PC-3 (cell line): ENCODE results near the gene DGKG. TPM values are rescaled to one million over a fixed set of nuclear protein-coding genes. Genes with fewer than 3 reads are reported as not detected.

Experiments used
- ATAC-seq: fragments of 200-7000 bp; cut with Tn5 transposase; 2 replicates; pipeline ENCODE4 v1.9.1; 2020; ENCODE audit warnings: mild to moderate bottlenecking, moderate library complexity
- BruUV-seq: library from RNA; stranded (reverse); fragments of 400-500 nt; replicated peaks from 2 replicates; lab custom pipeline; 2021; lab: Mats Ljungman, UMichigan
- CTCF ChIA-PET: fragments of 300-600 bp; sonication (Branson Sonifier 250); formaldehyde crosslinking; loops from one replicate; lab custom pipeline; 2022; ENCODE audit warnings: antibody characterized with exemption; lab: Charles Lee
- POLR2A ChIA-PET: fragments of 300-600 bp; sonication (Branson Sonifier 250); formaldehyde crosslinking; loops from one replicate; lab custom pipeline; 2022; ENCODE audit warnings: antibody characterized with exemption; ENCODE audit not compliant: unreplicated experiment; lab: Charles Lee
- DNase-seq: peaks from one replicate; pipeline ENCODE4 v3.0.0-alpha.2; 2015
- H2AFZ ChIP-seq: fragments of 300-600 bp; sonication (generic); 2 replicates; pipeline ENCODE4 v1.6.0; 2016; ENCODE audit warnings: antibody characterized with exemption, low read length
- H3F3A ChIP-seq: fragments of 300-600 bp; sonication (generic); one replicate; pipeline ENCODE4 v1.6.0; 2017; ENCODE audit warnings: antibody characterized with exemption, low read length, control low read depth, mild to moderate bottlenecking; ENCODE audit not compliant: unreplicated experiment
- H3K27ac ChIP-seq: fragments of 300-600 bp; sonication (generic); 2 replicates; pipeline ENCODE4 v1.5.1; 2016; ENCODE audit warnings: mild to moderate bottlenecking, low read length
- H3K27me3 ChIP-seq: fragments of 300-600 bp; sonication (generic); 2 replicates; pipeline ENCODE4 v1.6.1; 2016; ENCODE audit warnings: low read length, mixed read lengths
- H3K36me3 ChIP-seq: fragments of 300-600 bp; sonication (generic); 2 replicates; pipeline ENCODE4 v1.6.1; 2016; ENCODE audit warnings: low read depth, mixed run types, low read length, mixed read lengths
- H3K4me1 ChIP-seq: fragments of 300-600 bp; sonication (generic); 2 replicates; pipeline ENCODE4 v1.5.1; 2016; ENCODE audit warnings: low read length; ENCODE audit not compliant: insufficient read depth
- H3K4me2 ChIP-seq: fragments of 300-600 bp; sonication (generic); 2 replicates; pipeline ENCODE4 v1.6.0; 2016; ENCODE audit warnings: low read length
- H3K4me3 ChIP-seq: fragments of 300-600 bp; sonication (generic); 2 replicates; pipeline ENCODE4 v1.5.1; 2016; ENCODE audit warnings: mild to moderate bottlenecking, low read length, mixed read lengths
- H3K79me2 ChIP-seq: fragments of 300-600 bp; sonication (generic); 2 replicates; pipeline ENCODE4 v1.6.1; 2017; ENCODE audit warnings: low read length, mixed read lengths
- H3K9ac ChIP-seq: fragments of 300-600 bp; sonication (generic); 2 replicates; pipeline ENCODE4 v1.6.0; 2016; ENCODE audit warnings: mild to moderate bottlenecking, low read length
- H3K9me2 ChIP-seq: fragments of 300-600 bp; sonication (generic); replicated peaks from 2 replicates; pipeline ENCODE4 v1.6.1; 2016; ENCODE audit warnings: mixed run types, low read length, mixed read lengths
- H3K9me3 ChIP-seq: fragments of 300-600 bp; sonication (generic); 2 replicates; pipeline ENCODE4 v1.6.1; 2016; ENCODE audit warnings: low read length, mixed read lengths
- H4K20me1 ChIP-seq: fragments of 300-600 bp; sonication (generic); 2 replicates; pipeline ENCODE4 v1.6.1; 2016; ENCODE audit warnings: low read length, mixed read lengths
- CTCF ChIP-seq: fragments of 300-600 bp; sonication (generic); conservative IDR thresholded peaks from 2 replicates; pipeline ENCODE4 v1.5.1; 2017; ENCODE audit warnings: antibody characterized with exemption, low read depth, mild to moderate bottlenecking, low read length
- EZH2 ChIP-seq: fragments of 300-600 bp; sonication (generic); IDR thresholded peaks from one replicate; pipeline ENCODE4 v1.6.1; 2017; ENCODE audit warnings: antibody characterized with exemption, mild to moderate bottlenecking, low read length; ENCODE audit not compliant: unreplicated experiment
- EZH2phosphoT487 ChIP-seq: fragments of 300-600 bp; sonication (generic); IDR thresholded peaks from 2 replicates; pipeline ENCODE4 v1.6.1; 2018; ENCODE audit warnings: mild to moderate bottlenecking, antibody characterized with exemption, low read length, borderline replicate concordance
- intact Hi-C: fragments of 100-400 bp; cut with micrococcal nuclease; formaldehyde crosslinking; loops from 2 replicates; pipeline ENCODE4 v1.9.0; 2023
- total RNA-seq: library from RNA; depleted of rRNA; stranded (reverse); fragments of >200 nt; gene quantifications from 2 replicates; pipeline ENCODE4 v1.2.3, GENCODE V29; 2014

The DGKG gene
- total RNA-seq, 1 experiment from 2014 or later: 2.7 TPM

DNA sequence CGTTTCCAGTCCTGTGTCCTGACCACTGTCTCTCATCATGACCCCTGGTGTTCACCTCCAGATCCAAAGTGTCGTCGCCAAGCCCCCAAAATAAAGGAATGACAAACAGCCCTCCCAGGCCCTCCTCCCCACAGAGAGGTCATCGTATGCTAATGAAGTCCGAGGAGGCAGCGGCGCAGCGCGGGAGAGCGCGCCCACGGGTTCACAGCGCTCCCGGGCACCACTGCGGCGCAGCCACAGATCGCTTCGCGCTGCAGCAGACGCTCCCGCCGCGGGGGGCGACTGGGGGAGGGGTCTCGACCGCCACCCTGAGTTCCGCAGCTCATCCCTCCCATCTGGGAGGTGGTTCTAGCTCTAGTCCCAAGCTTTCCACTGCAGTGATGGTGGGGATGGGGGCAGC, 1.3 kb downstream of the DGKG start:
- Histone ChIP-seq H3K27me3 (peaks cover 45% of the 10 kb centered on the region), H3K4me3 (no peak overlapping the region), H3K36me3 (no peaks in the 10 kb centered on the region), H3F3A (no peaks in the 10 kb centered on the region), H3K9me3 (no peaks in the 10 kb centered on the region), H3K79me2 (no peaks in the 10 kb centered on the region), H3K9ac (no peak overlapping the region), H3K4me1 (0 out of 2 replicates have a peak, but pooled peaks cover 5% of the 10 kb centered on the region), H3K4me2 (no peak overlapping the region), H3K9me2 (no peaks in the 10 kb centered on the region), H4K20me1 (no peaks in the 10 kb centered on the region), H3K27ac (no peak overlapping the region), H2AFZ (no peak overlapping the region)
- BruUV-seq: no TSS peak
- intact Hi-C loops: no loop called here
- ATAC-seq: no peak
- POLR2A ChIA-PET: no interaction called here
- TF ChIP-seq CTCF: no peak
- no peak for TF ChIP-seq EZH2phosphoT487
- no peak for TF ChIP-seq EZH2
- no peak for DNase-seq
- CTCF ChIA-PET: no interaction called here

DNA sequence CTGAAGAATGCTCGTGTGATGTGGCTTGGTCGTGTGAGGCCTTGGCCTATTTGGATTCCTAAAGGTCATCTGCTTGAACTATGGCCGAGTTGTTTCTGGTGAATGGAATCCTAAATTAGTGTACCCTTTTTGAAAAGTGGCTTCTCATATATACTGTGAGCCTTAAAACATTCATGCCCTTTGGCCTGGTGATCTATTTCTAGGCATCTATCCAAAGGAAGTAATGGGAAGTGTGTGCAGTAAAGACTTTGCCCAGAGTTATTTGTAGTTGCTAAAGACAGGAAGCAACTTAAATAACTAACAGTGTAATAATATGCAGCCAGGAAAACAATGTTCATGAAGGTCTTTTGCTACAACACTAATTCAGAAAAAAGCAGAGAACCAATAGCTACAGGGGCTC, 3.0 kb downstream of the DGKG start:
- H3K9ac ChIP-seq: no peak overlapping the region
- H3K36me3 ChIP-seq: no peaks in the 10 kb centered on the region
- no peak overlapping the region for H2AFZ ChIP-seq
- H3K27ac ChIP-seq: no peak overlapping the region
- no peak overlapping the region for H3K4me3 ChIP-seq
- intact Hi-C loops: no loop called here
- no peaks in the 10 kb centered on the region for H3K79me2 ChIP-seq
- H3K27me3 ChIP-seq: peaks cover 40% of the 10 kb centered on the region
- H3K4me1 ChIP-seq: 0 out of 2 replicates have a peak, but pooled peaks cover 5% of the 10 kb centered on the region
- ATAC-seq (no peak), DNase-seq (peak; percentile 20)
- ChIA-PET POLR2A (no interaction called here), CTCF (interaction anchor here (0.6 kb wide), 1 partner anchor 181 kb away, joined by 3 read pairs; no protein-coding TSS in a partner anchor)
- no peaks in the 10 kb centered on the region for H4K20me1 ChIP-seq
- H3K4me2 ChIP-seq: no peak overlapping the region
- BruUV-seq: no TSS peak
- H3F3A ChIP-seq: no peaks in the 10 kb centered on the region
- H3K9me2 ChIP-seq: no peaks in the 10 kb centered on the region
- H3K9me3 ChIP-seq: no peaks in the 10 kb centered on the region
- TF ChIP-seq EZH2phosphoT487 (no peak), EZH2 (no peak), CTCF (no peak)

DNA sequence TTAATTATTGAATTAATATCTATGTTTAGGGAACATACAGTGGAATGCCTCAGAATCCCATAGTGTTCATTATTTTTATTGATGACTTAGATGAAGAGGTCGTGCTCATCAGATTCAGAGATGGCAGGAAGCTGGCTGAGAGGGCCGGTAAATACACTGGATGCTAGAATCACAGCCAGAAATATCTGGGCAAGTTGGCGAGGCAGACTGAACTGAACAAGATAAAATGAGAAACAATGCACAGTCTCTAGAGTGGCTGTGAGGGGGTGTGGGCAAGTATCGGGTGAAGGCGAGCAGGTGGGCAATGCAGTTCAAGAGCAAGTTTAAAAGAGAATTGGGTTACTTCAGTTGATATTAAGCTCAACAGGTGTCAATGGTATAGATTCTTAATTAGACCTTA, 5.9 kb downstream of the DGKG start:
- 0 out of 2 replicates have a peak, but pooled peaks cover 5% of the 10 kb centered on the region for H3K4me1 ChIP-seq
- no peak overlapping the region for H2AFZ ChIP-seq
- no peak overlapping the region for H3K4me2 ChIP-seq
- DNase-seq: no peak
- H3K27ac ChIP-seq: no peak overlapping the region
- H4K20me1 ChIP-seq: no peaks in the 10 kb centered on the region
- CTCF ChIA-PET: no interaction called here
- intact Hi-C loops: no loop called here
- TF ChIP-seq EZH2phosphoT487 (no peak), CTCF (no peak), EZH2 (no peak)
- no peaks in the 10 kb centered on the region for H3K36me3 ChIP-seq
- ATAC-seq: no peak
- H3K79me2 ChIP-seq: no peaks in the 10 kb centered on the region
- H3K9me3 ChIP-seq: no peaks in the 10 kb centered on the region
- no peaks in the 10 kb centered on the region for H3F3A ChIP-seq
- H3K4me3 ChIP-seq: no peak overlapping the region
- no peak overlapping the region for H3K9ac ChIP-seq
- no peaks in the 10 kb centered on the region for H3K9me2 ChIP-seq
- H3K27me3 ChIP-seq: peaks cover 13% of the 10 kb centered on the region; the same call in 1 of the 2 replicates
- BruUV-seq: no TSS peak
- POLR2A ChIA-PET: no interaction called here
